ENCODE results near the gene AP3D1.

Gene AP3D1

DNA sequence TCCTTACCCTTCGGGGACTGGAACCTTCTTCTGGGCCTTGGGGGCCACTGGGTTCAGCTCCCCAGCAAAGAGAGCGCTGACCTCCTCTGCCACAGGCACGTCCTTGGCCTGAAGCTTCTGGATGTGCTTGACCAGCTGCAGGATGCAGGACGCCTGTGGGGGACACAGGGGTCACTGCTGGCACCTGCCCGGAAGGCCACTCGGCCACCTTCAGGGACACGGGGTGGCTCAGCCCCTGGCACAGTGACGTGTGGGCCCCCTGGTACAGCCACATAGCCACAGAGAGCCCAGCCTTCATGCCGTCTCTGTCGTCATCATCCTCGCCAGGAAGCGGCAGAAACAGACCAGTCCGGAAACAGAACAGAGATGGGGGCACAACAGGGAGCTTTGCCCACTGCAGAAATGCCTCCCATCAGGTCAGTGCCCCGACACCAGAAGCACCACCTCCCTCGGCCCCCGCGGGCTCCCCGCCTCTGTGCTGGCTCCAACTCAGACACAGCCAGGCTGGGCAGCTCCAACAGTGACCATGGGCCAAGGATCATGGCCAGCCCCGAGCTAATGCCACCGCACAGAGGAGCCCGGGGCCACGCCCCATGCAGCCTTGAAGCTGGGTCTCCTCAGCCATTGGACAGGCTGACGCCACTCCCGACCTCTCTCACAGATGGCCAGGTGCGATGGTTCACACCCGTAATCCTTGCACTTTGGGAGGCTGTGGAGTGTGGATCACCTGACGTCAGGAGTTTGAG lies 34.0 kb downstream of the AP3D1 start:
- TF ChIP-seq, protein P1, sequence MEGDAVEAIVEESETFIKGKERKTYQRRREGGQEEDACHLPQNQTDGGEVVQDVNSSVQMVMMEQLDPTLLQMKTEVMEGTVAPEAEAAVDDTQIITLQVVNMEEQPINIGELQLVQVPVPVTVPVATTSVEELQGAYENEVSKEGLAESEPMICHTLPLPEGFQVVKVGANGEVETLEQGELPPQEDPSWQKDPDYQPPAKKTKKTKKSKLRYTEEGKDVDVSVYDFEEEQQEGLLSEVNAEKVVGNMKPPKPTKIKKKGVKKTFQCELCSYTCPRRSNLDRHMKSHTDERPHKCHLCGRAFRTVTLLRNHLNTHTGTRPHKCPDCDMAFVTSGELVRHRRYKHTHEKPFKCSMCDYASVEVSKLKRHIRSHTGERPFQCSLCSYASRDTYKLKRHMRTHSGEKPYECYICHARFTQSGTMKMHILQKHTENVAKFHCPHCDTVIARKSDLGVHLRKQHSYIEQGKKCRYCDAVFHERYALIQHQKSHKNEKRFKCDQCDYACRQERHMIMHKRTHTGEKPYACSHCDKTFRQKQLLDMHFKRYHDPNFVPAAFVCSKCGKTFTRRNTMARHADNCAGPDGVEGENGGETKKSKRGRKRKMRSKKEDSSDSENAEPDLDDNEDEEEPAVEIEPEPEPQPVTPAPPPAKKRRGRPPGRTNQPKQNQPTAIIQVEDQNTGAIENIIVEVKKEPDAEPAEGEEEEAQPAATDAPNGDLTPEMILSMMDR (IDR thresholded peaks at IDR 0.05), result no peak
- TF ChIP-seq ZFX (IDR thresholded peaks at IDR 0.05; ENCODE audit: borderline replicate concordance), result no peak
- H3K27ac ChIP-seq, result no peak overlapping the region

DNA sequence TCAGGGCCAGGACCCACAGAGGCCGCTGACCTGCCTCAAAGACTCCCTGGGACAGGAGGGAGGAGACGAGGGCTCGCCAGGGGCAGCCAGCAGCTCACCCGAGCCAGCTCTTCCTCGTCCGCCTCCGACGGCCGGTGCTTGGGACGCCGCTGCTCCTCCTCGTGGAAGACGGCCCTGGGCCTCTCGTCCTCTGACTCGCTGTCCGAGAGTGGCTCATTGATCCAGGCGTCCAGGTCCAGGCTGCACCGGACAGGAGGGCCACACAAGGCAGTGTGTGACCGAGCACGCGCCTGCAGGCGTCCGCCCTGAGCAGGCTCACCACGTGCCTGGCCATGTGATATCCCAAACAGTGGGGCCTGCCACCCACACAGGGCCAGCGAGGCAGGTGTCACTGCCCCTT lies 34.9 kb downstream of the AP3D1 start:
- TF ChIP-seq, protein P1 (IDR thresholded peaks at IDR 0.05), result no peak
- TF ChIP-seq ZFX (IDR thresholded peaks at IDR 0.05; ENCODE audit: borderline replicate concordance), result no peak

DNA sequence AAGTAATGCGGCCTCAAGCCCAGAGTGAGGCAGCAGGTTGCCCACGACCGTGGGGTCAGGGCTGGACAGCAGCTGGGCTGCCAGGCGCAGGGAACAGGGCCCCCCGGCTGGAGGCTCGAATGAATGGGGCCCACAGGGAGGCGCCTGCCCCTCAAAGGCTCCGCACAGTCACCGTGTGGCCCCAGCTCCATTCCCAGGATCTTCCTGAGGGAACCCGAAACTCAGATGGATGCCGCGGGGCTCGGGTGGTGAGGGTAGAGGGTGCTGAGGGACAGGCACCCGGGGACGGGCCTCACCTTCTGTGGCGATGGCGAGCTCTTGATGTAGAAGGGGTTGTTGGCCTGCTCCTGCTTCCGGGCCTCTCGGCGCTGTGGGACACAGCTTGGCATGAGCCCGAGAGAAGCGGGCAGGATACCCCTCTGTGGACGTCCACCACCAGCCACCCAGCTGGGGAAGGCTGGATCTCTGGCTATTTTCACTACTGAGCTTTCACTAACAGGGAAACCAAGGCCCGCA lies 35.4 kb downstream of the AP3D1 start:
- TF ChIP-seq, protein P1 (IDR thresholded peaks at IDR 0.05), result no peak
- TF ChIP-seq ZFX (IDR thresholded peaks at IDR 0.05; ENCODE audit: borderline replicate concordance), result no peak
- no peak overlapping the region for H3K27ac ChIP-seq

More for the DNA sequence above, 34.9 kb downstream of the AP3D1 start:
- H3K27ac ChIP-seq, result no peak overlapping the region

DNA sequence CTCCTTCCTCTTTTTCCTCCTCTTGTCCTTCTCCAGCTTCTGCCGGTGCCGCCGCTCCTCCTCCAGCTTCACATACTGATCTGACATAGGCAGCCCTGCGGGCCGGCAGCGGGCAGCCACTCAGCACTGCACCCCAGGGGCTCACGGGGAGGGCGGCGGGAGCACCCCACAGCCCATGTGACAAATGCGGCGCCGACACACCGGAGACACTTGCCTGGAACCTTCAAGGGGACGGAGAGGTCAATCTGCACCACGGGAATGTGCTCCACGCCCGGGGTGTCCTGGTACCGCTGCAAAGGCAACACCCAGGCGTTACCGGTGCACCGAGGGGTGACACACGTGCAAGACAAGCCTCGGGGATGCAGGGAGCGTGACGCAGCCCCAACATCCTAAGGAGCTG lies 36.0 kb downstream of the AP3D1 start:
- H3K27ac ChIP-seq, result no peak overlapping the region
- no peak for TF ChIP-seq ZFX (IDR thresholded peaks at IDR 0.05; ENCODE audit: borderline replicate concordance)
- TF ChIP-seq, protein P1 (IDR thresholded peaks at IDR 0.05), result no peak

DNA sequence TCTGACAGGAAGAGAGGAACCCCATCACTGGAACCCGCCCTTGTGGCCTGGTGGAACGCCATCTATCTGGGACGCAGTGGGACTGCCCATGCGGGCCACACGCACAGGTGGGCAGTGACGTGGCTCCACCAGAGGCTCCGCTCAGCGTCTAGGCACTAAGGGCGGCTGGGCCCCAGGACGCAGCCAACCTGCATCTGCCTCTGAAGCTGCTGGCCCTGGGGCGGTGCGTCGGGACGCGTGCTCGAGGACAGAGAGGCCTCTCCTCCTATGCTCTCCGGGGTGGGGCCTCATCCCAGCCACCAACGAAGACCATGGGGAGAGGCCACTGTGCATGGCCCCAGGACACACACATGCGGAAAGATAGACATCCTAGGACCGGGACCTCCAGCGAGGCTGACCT lies 36.5 kb downstream of the AP3D1 start:
- TF ChIP-seq, protein P1 (IDR thresholded peaks at IDR 0.05), result no peak
- TF ChIP-seq ZFX (IDR thresholded peaks at IDR 0.05; ENCODE audit: borderline replicate concordance), result no peak
- H3K27ac ChIP-seq, result no peak overlapping the region

DNA sequence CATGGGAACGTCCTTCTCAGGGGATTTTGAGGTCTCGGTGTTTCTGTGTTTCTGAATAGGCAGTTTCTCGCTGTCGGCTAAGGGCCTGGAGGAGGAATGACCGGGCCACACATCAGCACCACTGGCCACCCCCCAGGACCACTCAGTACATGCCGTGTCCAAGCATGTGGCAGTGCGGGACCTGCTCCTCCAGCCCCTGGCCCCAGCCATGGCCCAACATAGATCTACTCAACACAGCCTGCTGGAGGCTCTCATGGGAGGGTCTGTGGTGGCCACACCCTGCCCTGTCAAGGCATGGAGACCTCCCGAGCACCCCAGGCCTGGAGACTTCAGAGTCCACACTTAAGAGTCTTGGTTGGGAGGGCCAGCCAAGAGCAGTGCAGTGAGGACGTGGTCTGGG lies 37.1 kb downstream of the AP3D1 start:
- TF ChIP-seq ZFX (IDR thresholded peaks at IDR 0.05; ENCODE audit: borderline replicate concordance), result no peak
- TF ChIP-seq, protein P1 (IDR thresholded peaks at IDR 0.05), result no peak
- no peak overlapping the region for H3K27ac ChIP-seq

DNA sequence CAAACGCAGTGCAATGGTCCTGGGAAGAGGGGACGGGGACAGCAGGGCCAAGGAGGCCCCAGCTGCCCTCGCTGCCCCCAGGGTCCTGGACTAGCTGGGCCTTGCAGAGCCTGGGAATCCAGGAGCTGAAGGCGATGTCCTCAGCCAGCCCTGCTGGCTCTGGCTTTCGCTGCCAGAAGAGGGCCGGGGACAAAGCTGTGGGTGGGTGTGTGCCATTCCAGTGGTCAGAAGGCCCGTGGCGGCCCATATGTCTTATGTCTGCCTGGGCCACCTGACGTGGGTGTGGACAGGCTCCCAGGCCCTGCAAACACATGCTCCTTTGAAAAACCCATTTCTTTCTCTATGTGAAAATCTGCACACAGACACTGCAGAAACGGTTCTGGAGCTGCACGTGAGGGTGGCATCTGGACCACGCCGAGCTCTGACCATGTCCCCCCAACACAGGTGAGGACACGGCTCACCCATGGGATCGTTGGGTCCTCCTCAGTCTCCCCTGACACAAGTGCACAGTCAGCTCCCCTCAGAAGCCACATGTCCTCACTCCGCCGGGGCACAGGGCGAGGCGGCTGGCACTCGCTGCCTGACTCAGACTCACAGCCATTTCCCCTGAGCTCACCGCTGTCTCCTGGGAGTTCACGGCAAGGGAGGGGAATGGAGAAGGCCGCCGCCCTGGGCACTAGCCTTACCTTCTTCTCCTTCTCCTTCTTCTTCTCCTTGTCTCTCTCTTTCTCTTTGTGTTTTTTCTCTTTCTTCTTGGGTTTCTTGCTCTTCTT lies 37.7 kb downstream of the AP3D1 start:
- no peak for TF ChIP-seq ZFX (IDR thresholded peaks at IDR 0.05; ENCODE audit: borderline replicate concordance)
- TF ChIP-seq, protein P1 (IDR thresholded peaks at IDR 0.05), result no peak

More for the DNA sequence above, 37.7 kb downstream of the AP3D1 start:
- H3K27ac ChIP-seq, result no peak overlapping the region
